ENCODE data around the gene SAMD11.
"Not testable (repeated sequence)": the region's sequence is repeated elsewhere in the genome, so short reads cannot be mapped to it uniquely, and the experiment has no call there.

SAMD11 gene

GRCh38 chr1:923131-923990 is at the start of gene SAMD11:
SAMD11 (plus strand) TSS chr1:923923; CDS start chr1:924432, 509 bp downstream.
- DNase-seq = peak in 1 of 2 experiments; percentile 30

- DNase-seq = not testable (repeated sequence)
Measured at GRCh38 chr1:876428-877208, 47.1 kb upstream of the SAMD11 start.

- not testable (repeated sequence) for DNase-seq
Measured at GRCh38 chr1:877209-877986, 46.3 kb upstream of the SAMD11 start.

GRCh38 chr1:880511-880910 is 43.2 kb upstream of the SAMD11 start:
- DNase-seq = not testable (repeated sequence)

GRCh38 chr1:880915-881314 is 42.8 kb upstream of the SAMD11 start:
- not testable (repeated sequence) for DNase-seq

- no peak for DNase-seq
Measured at GRCh38 chr1:886311-886710, 37.4 kb upstream of the SAMD11 start.

GRCh38 chr1:886760-887159 is 37.0 kb upstream of the SAMD11 start:
- no peak for DNase-seq

GRCh38 chr1:888297-888696 is 35.4 kb upstream of the SAMD11 start:
- DNase-seq = no peak

GRCh38 chr1:889774-890173 is 33.9 kb upstream of the SAMD11 start:
- DNase-seq = not testable (repeated sequence)

- not testable (repeated sequence) for DNase-seq
Measured at GRCh38 chr1:890234-890633, 33.5 kb upstream of the SAMD11 start.

- no peak for DNase-seq
Measured at GRCh38 chr1:890661-891060, 33.1 kb upstream of the SAMD11 start.

GRCh38 chr1:897226-897625 is 26.5 kb upstream of the SAMD11 start:
- no peak for DNase-seq

GRCh38 chr1:897951-898350 is 25.8 kb upstream of the SAMD11 start:
- DNase-seq = not testable (repeated sequence)

- no peak for DNase-seq
Measured at GRCh38 chr1:899636-900317, 23.9 kb upstream of the SAMD11 start.

- DNase-seq = no peak
Measured at GRCh38 chr1:901108-901859, 22.4 kb upstream of the SAMD11 start.

- no peak for DNase-seq
Measured at GRCh38 chr1:902802-903201, 20.9 kb upstream of the SAMD11 start.

GRCh38 chr1:903305-903704 is 20.4 kb upstream of the SAMD11 start:
- no peak for DNase-seq

- DNase-seq = no peak
Measured at GRCh38 chr1:903721-904271, 19.9 kb upstream of the SAMD11 start.

GRCh38 chr1:904310-904950 is 19.3 kb upstream of the SAMD11 start:
- DNase-seq = peak in 1 of 2 experiments; percentile 61

- DNase-seq = no peak
Measured at GRCh38 chr1:905071-905749, 18.5 kb upstream of the SAMD11 start.
